Activated CD8-positive, alpha-beta T cell treated with anti-CD3 and anti-CD28 coated beads for 36 hours (primary cell): ENCODE data around the gene SPNS2. TPM values are rescaled to one million over a fixed set of nuclear protein-coding genes. Genes with fewer than 3 reads are reported as not detected.

Source experiments
- ATAC-seq: fragments of 200-7000 bp; cut with Tn5 transposase; one replicate; pipeline ENCODE4 v1.10.0; 2021; ENCODE audit warnings: mild to moderate bottlenecking, moderate library complexity
- CTCF ChIA-PET: fragments of 350-600 bp; sonication (Branson Sonifier 250); formaldehyde crosslinking; loops from one replicate; lab custom pipeline; 2021; ENCODE audit warnings: antibody characterized with exemption; lab: Charles Lee
- POLR2A ChIA-PET: fragments of 350-600 bp; sonication (Branson Sonifier 250); formaldehyde crosslinking; loops from one replicate; lab custom pipeline; 2021; ENCODE audit warnings: antibody characterized with exemption; lab: Charles Lee
- DNase-seq: peaks from one replicate; pipeline ENCODE4 v3.0.0-alpha.2; 2020
- H3K27ac Mint-ChIP-seq: one replicate; pipeline ENCODE4 v1.8.0; 2021; ENCODE audit warnings: mild to moderate bottlenecking, mixed read lengths
- H3K27me3 Mint-ChIP-seq: one replicate; pipeline ENCODE4 v1.8.0; 2021; ENCODE audit warnings: mixed read lengths
- H3K36me3 Mint-ChIP-seq: one replicate; pipeline ENCODE4 v1.8.0; 2021; ENCODE audit warnings: low read depth, mixed read lengths
- H3K4me1 Mint-ChIP-seq: one replicate; pipeline ENCODE4 v1.8.0; 2021; ENCODE audit warnings: low read depth, mixed read lengths
- H3K4me3 Mint-ChIP-seq: one replicate; pipeline ENCODE4 v1.8.0; 2021; ENCODE audit warnings: mild to moderate bottlenecking, moderate library complexity, mixed read lengths
- H3K9me3 Mint-ChIP-seq: one replicate; pipeline ENCODE4 v1.8.0; 2021; ENCODE audit warnings: mixed read lengths
- intact Hi-C: fragments of 100-400 bp; cut with micrococcal nuclease; formaldehyde crosslinking; loops from one replicate; pipeline ENCODE4 v1.10.0; 2022
- total RNA-seq, 2 experiments: library from RNA; stranded (reverse); gene quantifications; one replicate each; pipeline ENCODE4 v1.2.3, GENCODE V29; 2021
- TF ChIP-seq, protein P1 (sequence below): fragments of 200-600 bp; IDR thresholded peaks from one replicate; pipeline ENCODE4 v1.8.0; 2022; ENCODE audit warnings: antibody characterized with exemption, mild to moderate bottlenecking

SPNS2 gene
- total RNA-seq, 2 experiments from 2014 or later = 0.95 to 1.2 TPM

DNA sequence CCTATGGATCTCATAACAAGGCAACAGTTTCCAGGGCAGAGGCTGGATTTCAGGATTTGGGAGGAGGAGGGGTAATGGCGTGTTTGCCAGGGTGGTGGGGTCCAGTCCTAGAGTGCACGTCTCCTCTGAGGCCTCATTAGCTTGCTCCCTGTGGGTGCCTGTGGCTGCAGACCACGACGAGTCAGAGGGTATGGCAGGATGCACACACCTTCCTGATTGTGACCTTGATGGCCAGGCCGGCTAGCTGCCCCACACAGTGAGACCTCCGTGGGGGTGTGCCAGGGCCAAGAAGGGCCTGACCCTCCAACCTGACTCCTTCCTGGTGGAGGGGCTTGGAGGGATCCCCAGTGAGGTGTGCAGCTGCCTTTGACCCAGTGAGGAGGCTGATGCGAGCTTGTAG is 81.6 kb downstream of the SPNS2 start:
- Mint-ChIP-seq H3K4me3 (no peak overlapping the region), H3K4me1 (peaks cover 6% of the 10 kb centered on the region), H3K9me3 (no peaks in the 10 kb centered on the region), H3K36me3 (no peaks in the 10 kb centered on the region), H3K27ac (no peak overlapping the region), H3K27me3 (peaks cover 27% of the 10 kb centered on the region)
- TF ChIP-seq, protein P1, sequence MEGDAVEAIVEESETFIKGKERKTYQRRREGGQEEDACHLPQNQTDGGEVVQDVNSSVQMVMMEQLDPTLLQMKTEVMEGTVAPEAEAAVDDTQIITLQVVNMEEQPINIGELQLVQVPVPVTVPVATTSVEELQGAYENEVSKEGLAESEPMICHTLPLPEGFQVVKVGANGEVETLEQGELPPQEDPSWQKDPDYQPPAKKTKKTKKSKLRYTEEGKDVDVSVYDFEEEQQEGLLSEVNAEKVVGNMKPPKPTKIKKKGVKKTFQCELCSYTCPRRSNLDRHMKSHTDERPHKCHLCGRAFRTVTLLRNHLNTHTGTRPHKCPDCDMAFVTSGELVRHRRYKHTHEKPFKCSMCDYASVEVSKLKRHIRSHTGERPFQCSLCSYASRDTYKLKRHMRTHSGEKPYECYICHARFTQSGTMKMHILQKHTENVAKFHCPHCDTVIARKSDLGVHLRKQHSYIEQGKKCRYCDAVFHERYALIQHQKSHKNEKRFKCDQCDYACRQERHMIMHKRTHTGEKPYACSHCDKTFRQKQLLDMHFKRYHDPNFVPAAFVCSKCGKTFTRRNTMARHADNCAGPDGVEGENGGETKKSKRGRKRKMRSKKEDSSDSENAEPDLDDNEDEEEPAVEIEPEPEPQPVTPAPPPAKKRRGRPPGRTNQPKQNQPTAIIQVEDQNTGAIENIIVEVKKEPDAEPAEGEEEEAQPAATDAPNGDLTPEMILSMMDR = no peak
- POLR2A ChIA-PET = interaction anchor here (1.1 kb wide), 1 partner anchor 12 kb away, joined by 3 read pairs; no protein-coding TSS in a partner anchor
- ATAC-seq (no peak), DNase-seq (no peak)
- CTCF ChIA-PET = no interaction called here
- intact Hi-C loops = no loop called here

GRCh38 chr17:4582101-4582501 is 83.4 kb downstream of the SPNS2 start:
- CTCF ChIA-PET = interaction anchor here (0.8 to 2.8 kb wide), 2 partner anchors 12 to 15 kb away, joined by 3 to 13 read pairs; no protein-coding TSS in a partner anchor
- DNase-seq (no peak), ATAC-seq (no peak)
- H3K36me3 Mint-ChIP-seq = no peaks in the 10 kb centered on the region
- H3K27ac Mint-ChIP-seq = no peak overlapping the region
- H3K27me3 Mint-ChIP-seq = peaks cover 36% of the 10 kb centered on the region
- TF ChIP-seq, protein P1 = no peak
- no peaks in the 10 kb centered on the region for H3K9me3 Mint-ChIP-seq
- peaks cover 6% of the 10 kb centered on the region for H3K4me1 Mint-ChIP-seq
- POLR2A ChIA-PET = interaction anchor here (0.9 kb wide), 1 partner anchor 15 kb away, joined by 3 read pairs; no protein-coding TSS in a partner anchor
- H3K4me3 Mint-ChIP-seq = no peak overlapping the region
- intact Hi-C loops = no loop called here

DNA sequence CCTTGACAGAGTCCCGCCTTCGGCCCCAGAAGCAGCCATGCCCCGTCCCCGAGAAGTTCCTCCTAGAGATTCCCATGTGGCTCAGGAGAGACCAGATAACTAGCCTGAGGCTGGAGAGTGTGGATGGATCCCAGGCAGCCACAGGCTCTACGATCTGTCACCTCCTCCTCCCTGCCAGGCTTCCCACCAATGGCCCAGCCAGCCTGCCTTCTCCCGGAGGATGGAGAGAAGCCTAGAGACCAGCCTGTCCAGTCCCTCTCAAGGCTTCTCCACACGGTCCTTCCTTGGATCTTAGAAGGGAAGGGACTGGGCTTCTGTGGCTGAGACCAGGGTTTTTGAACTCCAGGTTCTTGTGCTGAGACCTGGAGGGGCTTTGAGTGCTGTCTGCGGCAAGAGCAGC is 84.0 kb downstream of the SPNS2 start:
- H3K27ac Mint-ChIP-seq = no peak overlapping the region
- no peak for DNase-seq
- H3K4me3 Mint-ChIP-seq = no peak overlapping the region
- H3K36me3 Mint-ChIP-seq = no peaks in the 10 kb centered on the region
- TF ChIP-seq, protein P1 = no peak
- H3K27me3 Mint-ChIP-seq = peaks cover 36% of the 10 kb centered on the region
- no peak for ATAC-seq
- POLR2A ChIA-PET = no interaction called here
- CTCF ChIA-PET = interaction anchor here (2.8 kb wide), 1 partner anchor 16 kb away, joined by 13 read pairs; no protein-coding TSS in a partner anchor
- intact Hi-C loops = no loop called here
- H3K9me3 Mint-ChIP-seq = no peaks in the 10 kb centered on the region
- H3K4me1 Mint-ChIP-seq = peaks cover 6% of the 10 kb centered on the region

DNA sequence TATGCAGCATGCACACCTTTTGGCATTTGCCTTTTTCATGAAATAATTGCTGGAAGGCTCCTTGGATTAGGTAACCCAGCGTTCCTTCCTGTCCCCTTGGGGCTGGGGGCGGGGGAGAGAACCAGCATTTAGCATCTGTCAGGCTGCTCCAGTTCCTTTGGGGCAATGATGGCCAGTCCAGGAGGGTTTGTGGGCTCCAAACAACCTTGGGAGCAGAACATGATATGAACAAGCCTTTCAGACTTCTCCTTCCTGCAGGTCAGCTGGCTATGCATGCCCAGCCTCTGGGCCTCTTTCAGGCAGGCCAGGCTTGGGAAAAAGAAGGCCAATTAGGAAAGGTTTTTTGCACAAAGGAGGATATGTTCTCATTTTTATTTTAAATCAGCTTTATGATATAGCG is 84.5 kb downstream of the SPNS2 start:
- peaks cover 36% of the 10 kb centered on the region for H3K27me3 Mint-ChIP-seq

GRCh38 chr17:4583782-4584100 is 85.1 kb downstream of the SPNS2 start:
- CTCF ChIA-PET = interaction anchor here (1.1 to 2.8 kb wide), 4 partner anchors 11 to 25 kb away, joined by 3 to 13 read pairs (median 5); no protein-coding TSS in a partner anchor
- no peaks in the 10 kb centered on the region for H3K36me3 Mint-ChIP-seq
- H3K4me1 Mint-ChIP-seq = peaks cover 6% of the 10 kb centered on the region
- DNase-seq (peak; percentile 27), ATAC-seq (peak; percentile 66)
- peak overlapping the region; percentile 56 for H3K4me3 Mint-ChIP-seq
- no peaks in the 10 kb centered on the region for H3K9me3 Mint-ChIP-seq
- H3K27me3 Mint-ChIP-seq = peaks cover 36% of the 10 kb centered on the region
- intact Hi-C loops = no loop called here
- TF ChIP-seq, protein P1 = peak; percentile 12
- H3K27ac Mint-ChIP-seq = no peak overlapping the region
- POLR2A ChIA-PET = no interaction called here

More for the DNA sequence above, 84.5 kb downstream of the SPNS2 start:
- Mint-ChIP-seq H3K4me3 (no peak overlapping the region), H3K27ac (no peak overlapping the region), H3K4me1 (peaks cover 6% of the 10 kb centered on the region), H3K9me3 (no peaks in the 10 kb centered on the region), H3K36me3 (no peaks in the 10 kb centered on the region)
- ChIA-PET POLR2A (no interaction called here), CTCF (interaction anchor here (1.1 to 2.8 kb wide), 3 partner anchors 12 to 25 kb away, joined by 3 to 13 read pairs (median 4); no protein-coding TSS in a partner anchor)
- DNase-seq = no peak
- TF ChIP-seq, protein P1 = no peak
- no peak for ATAC-seq
- intact Hi-C loops = no loop called here
